Epidermal melanocyte (primary cell): ENCODE results near the gene DEDD.

Source experiments
- DNase-seq: peaks from one replicate; pipeline ENCODE4 v3.0.0; 2011; ENCODE audit warnings: low spot score; ENCODE audit not compliant: insufficient read length

The DEDD gene

GRCh38 chr1:161132410-161133219 is at the start of gene DEDD:
DEDD (minus strand) TSS chr1:161132667; CDS start chr1:161124462, 8,205 bp downstream.
- DNase-seq: peak; percentile 95

GRCh38 chr1:161182214-161182613 is 49.7 kb upstream of the DEDD start:
- no peak for DNase-seq

GRCh38 chr1:161180639-161181038 is 48.2 kb upstream of the DEDD start:
- DNase-seq: no peak

GRCh38 chr1:161179698-161180097 is 47.2 kb upstream of the DEDD start:
- no peak for DNase-seq

GRCh38 chr1:161177936-161178244 is 45.4 kb upstream of the DEDD start:
- DNase-seq: no peak

GRCh38 chr1:161177112-161177935 is 44.9 kb upstream of the DEDD start, which contains the start of gene B4GALT3:
B4GALT3 (minus strand) TSS chr1:161177507; CDS start chr1:161176060, 1,447 bp downstream.
- DNase-seq: peak; percentile 91

DNA sequence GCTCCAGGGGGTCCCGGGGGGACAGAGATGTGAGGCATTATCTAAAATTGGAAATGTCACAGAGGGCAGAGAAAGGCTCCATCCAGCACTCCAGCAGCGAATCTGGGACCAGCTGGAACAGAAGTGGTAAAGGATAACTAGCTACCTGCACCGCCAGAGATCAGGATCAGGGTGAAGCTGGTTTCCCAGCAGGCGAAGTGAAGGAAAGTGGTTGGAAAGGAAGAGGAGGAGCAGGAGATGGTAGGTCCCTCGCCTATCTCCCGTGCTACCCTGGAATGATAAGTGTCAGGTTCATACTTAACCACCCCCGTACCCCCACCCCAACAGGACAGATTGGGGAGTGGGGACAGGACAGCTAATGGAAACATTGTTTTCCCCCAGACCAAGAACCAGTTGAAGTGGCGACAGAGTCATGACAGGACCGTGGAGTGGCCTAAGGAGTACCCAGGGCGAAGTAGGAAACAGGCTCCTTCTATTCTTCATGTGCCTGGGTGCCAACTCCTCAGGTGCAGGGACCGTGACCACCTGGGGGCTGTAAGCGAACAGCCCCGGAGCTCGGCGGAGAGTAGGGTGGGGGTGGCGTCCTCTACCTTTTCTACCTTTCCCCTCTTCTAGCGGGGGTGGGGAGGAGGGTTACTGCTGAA is 44.1 kb upstream of the DEDD start:
- DNase-seq: no peak

DNA sequence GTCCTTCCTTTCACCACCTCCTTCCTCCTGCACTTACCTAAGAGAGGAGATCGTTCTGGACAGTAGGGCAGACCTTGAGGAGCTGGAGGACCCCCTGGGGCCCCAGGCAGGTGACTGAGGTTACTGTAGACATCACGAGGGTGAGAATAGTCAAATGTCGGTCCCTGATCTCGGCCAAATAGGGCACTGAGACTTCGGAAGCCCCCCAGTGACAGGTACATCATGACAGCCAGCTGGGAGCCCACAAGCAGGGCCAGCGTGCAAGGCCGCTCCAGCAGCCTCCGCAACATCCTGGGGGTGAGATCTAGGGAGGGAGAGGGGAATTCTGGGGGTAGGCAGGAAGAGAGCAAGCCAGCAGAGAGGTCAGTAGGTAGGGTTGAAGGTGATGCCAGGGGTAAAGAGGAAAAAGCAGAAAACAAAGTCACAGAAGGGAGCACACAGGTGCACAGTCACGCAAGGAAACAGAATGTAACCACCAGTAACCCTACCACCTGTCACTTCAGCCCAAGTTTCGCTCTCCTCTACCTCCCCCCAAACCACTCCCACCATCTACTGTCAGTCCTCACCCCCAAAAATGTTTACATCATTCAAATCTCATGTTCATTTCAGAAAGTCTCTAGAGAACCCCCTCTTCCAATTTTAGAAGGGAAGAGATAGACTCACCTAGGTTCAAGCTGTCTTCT is 43.4 kb upstream of the DEDD start:
- no peak for DNase-seq

DNA sequence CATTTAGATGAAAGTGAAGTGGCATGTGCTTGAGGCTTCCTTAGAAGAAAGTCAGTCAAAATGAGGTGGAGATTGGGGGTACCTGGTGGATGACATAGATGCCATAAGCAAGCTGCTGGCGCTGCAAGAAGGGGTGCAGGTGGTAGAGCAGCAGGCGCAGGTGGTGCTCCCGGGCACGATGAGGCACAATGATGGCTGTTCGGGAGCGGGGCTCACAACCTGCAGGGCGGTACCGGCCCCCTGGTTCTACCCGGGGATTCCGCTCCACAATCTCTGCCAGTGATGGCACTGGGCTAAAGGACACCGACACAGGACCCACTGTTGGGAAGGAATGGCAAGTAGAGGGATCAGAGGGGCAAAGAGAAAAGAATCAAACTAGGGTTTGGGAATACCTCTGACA is 42.4 kb upstream of the DEDD start:
- no peak for DNase-seq

DNA sequence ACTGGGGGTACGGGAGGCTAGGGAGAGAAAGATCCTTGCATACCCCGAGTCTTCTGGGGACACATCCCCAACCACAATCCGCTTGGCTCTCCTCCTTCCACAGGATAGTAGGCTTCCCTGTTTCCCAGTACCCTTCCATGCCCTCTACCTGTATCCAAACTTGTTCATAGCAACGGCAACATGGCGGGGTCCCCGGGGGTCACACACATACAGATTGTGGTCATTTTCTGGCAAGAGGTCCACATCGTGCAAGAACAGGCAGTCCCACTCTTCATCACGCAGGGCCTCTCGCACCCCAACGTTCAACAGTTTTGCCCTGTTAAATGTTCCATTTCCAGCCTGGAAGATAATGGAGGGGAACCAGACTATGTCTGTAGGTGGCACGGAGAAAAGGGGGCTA is 41.2 kb upstream of the DEDD start:
- DNase-seq: no peak

- DNase-seq: no peak
Observed at GRCh38 chr1:161172776-161173376, 40.4 kb upstream of the DEDD start.

DNA sequence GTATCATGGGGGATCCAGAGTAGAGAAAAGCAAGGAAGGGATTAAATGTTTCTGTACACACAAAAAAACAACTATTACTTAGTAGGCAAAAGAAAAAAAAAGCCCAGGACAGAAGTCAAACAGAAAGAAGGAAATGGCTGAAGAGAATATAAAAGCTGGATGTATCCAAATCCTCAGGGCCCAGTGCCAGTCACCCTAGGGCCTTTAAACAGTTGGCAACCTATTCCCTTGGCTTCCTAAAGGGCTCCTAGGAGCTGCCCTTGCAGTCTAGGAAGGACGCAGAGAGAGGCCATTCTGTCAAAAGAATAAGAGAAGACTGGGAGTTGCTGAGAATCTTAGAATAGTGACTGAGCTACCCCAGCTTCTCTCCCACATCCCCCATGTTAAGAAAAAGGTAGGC is 39.9 kb upstream of the DEDD start:
- DNase-seq: no peak

GRCh38 chr1:161171696-161172095 is 39.2 kb upstream of the DEDD start:
- no peak for DNase-seq

DNA sequence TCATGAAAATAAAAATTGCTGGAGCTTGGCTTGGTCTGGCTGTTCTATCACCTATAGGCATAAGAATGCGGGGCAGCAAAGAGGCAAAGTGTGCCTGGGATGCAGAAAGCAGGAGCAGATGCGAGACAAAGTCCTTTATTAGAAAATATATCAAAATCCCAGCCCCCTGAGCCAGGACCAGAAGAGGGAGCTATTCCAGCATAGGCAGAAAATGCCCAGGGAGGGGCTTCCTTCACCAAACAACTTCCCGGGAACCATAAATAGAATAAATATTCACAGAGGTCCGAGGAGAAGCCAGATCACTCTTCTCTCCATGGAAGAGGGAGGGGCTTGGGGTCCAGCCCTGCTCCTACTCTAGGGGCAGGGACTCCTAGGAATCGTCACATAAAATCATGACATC is 38.7 kb upstream of the DEDD start:
- no peak for DNase-seq

- DNase-seq: no peak
Observed at GRCh38 chr1:161168906-161169305, 36.4 kb upstream of the DEDD start.

DNA sequence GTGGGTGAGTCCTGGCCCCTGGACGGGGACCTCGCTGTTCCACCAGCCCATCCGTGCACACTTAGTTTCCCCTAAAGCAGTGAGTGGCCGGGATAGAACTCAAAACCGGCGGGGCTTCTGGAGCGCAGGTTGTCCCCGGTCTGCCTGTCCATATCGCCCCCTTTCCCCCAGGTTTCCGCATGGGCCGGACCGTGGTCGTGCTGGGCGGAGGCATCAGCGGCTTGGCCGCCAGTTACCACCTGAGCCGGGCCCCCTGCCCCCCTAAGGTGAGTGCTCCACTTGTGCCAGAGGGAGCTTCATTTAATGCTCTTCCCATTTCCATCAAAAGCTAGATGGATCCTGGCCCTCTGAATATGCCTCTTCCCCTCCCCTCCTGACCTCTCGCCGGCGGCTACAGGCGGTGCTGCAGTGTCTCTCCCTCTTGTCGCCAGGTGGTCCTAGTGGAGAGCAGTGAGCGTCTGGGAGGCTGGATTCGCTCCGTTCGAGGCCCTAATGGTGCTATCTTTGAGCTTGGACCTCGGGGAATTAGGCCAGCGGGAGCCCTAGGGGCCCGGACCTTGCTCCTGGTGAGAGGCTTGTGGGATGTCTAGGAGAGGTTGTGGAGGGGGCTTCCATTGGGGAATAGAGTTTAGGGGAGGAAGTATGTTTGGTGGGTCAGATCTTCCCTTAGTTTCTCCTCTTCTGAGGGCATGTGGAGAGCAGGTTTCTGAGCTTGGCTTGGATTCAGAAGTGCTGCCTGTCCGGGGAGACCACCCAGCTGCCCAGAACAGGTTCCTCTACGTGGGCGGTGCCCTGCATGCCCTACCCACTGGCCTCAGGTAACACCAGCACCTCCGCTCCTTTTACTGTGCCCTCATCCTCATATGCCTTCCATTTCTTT is 34.4 kb upstream of the DEDD start:
- no peak for DNase-seq

GRCh38 chr1:161165742-161166668 is 33.5 kb upstream of the DEDD start, which contains the start of gene PPOX:
PPOX (plus strand) TSS chr1:161166426; CDS start chr1:161166848, 422 bp downstream.
- DNase-seq: peak; percentile 93

GRCh38 chr1:161164901-161165610 is 32.6 kb upstream of the DEDD start:
- DNase-seq: no peak
